SK-N-SH (cell line): Measurements from ENCODE around the gene SESN1. TPM values are rescaled to one million over a fixed set of nuclear protein-coding genes. Genes with fewer than 3 reads are reported as not detected.

Experiments used
- CTCF ChIA-PET: fragments of 300-600, 350-600 bp; formaldehyde crosslinking; extraction: SDS; loops from one replicate; lab custom pipeline; 2021; lab: Yijun Ruan, JAX
- POLR2A ChIA-PET: fragments of 350-600 bp; sonication (Branson Sonifier 250); formaldehyde crosslinking; extraction: SDS; loops from one replicate; lab custom pipeline; 2020; ENCODE audit warnings: antibody characterized with exemption, inconsistent platforms; lab: Yijun Ruan, JAX
- DNase-seq: peaks from one replicate; pipeline ENCODE4 v3.0.0; 2012
- H2AFZ ChIP-seq: fragments of 200-600 bp; sonication (generic); 2 replicates; pipeline ENCODE4 v1.8.1; 2016; ENCODE audit warnings: antibody characterized with exemption, mild to moderate bottlenecking, low read depth
- H3F3A ChIP-seq: fragments of 200-600 bp; sonication (generic); replicated peaks from 2 replicates; pipeline ENCODE3; 2016; ENCODE audit warnings: antibody characterized with exemption, mild to moderate bottlenecking; ENCODE audit not compliant: insufficient read depth
- H3K27ac ChIP-seq, 2 experiments: fragments of 200-500 bp in 1 of 2; fragments of 200-600 bp in 1 of 2; sonication (Bioruptor generic) in 1 of 2; sonication (generic), shearing (Covaris generic) in 1 of 2; 2 replicates each; pipeline versions ENCODE4 v1.5.1 to v1.6.1; 2014 to 2016; ENCODE audit warnings: low read depth in 2 of 2, inconsistent platforms in 1 of 2, low read length in 1 of 2, mild to moderate bottlenecking in 1 of 2, mixed read lengths in 1 of 2
- H3K27me3 ChIP-seq: fragments of 200-600 bp; sonication (generic), shearing (Covaris generic); 2 replicates; pipeline ENCODE4 v1.6.1; 2016; ENCODE audit warnings: mixed run types; ENCODE audit not compliant: insufficient read depth
- H3K36me3 ChIP-seq, 2 experiments: fragments of 200-500 bp in 1 of 2; fragments of 200-600 bp in 1 of 2; sonication (Bioruptor generic) in 1 of 2; sonication (generic) in 1 of 2; replicated peaks in 1 of 2; 2 replicates each; pipeline versions ENCODE3 to v1.5.1; 2014 to 2016; ENCODE audit warnings: low read length in 1 of 2, mild to moderate bottlenecking in 1 of 2; ENCODE audit not compliant: insufficient read depth in 2 of 2, control insufficient read depth in 1 of 2
- H3K4me1 ChIP-seq, 2 experiments: fragments of 200-500 bp in 1 of 2; fragments of 200-600 bp in 1 of 2; sonication (Bioruptor generic) in 1 of 2; sonication (generic), shearing (Covaris generic) in 1 of 2; 2 replicates each; pipeline versions ENCODE4 v1.5.1 to v1.6.1; 2014 to 2016; ENCODE audit warnings: low read depth in 1 of 2, low read length in 1 of 2, mixed run types in 1 of 2; ENCODE audit not compliant: insufficient read depth in 2 of 2, control insufficient read depth in 1 of 2
- H3K4me2 ChIP-seq: fragments of 200-600 bp; sonication (generic), shearing (Covaris generic); 2 replicates; pipeline ENCODE4 v1.6.1; 2017; ENCODE audit warnings: mixed run types
- H3K4me3 ChIP-seq, 2 experiments: fragments of 200-500 bp in 1 of 2; fragments of 200-600 bp in 1 of 2; sonication (Bioruptor generic) in 1 of 2; sonication (generic), shearing (Covaris generic) in 1 of 2; 2 replicates each; pipeline versions ENCODE4 v1.5.1 to v1.8.1; 2014 to 2016; ENCODE audit warnings: low read depth in 2 of 2, inconsistent platforms in 1 of 2, low read length in 1 of 2, mild to moderate bottlenecking in 1 of 2, mixed read lengths in 1 of 2, moderate library complexity in 1 of 2
- H3K79me2 ChIP-seq: fragments of 200-600 bp; sonication (generic); 2 replicates; pipeline ENCODE4 v1.8.1; 2017; ENCODE audit warnings: mild to moderate bottlenecking; ENCODE audit not compliant: insufficient read depth
- H3K9ac ChIP-seq: fragments of 200-600 bp; sonication (generic); 2 replicates; pipeline ENCODE4 v1.6.1; 2017; ENCODE audit warnings: mixed run types
- H3K9me2 ChIP-seq: fragments of 200-600 bp; sonication (generic); 2 replicates; pipeline ENCODE4 v1.6.1; 2017; ENCODE audit warnings: mixed run types
- H3K9me3 ChIP-seq: fragments of 200-600 bp; sonication (generic); 2 replicates; pipeline ENCODE4 v1.6.1; 2017; ENCODE audit warnings: mixed run types, mild to moderate bottlenecking, moderate library complexity
- H4K20me1 ChIP-seq: fragments of 200-600 bp; sonication (generic); 2 replicates; pipeline ENCODE4 v1.6.1; 2017; ENCODE audit warnings: mild to moderate bottlenecking, mixed run types; ENCODE audit not compliant: insufficient read depth
- ELF1 ChIP-seq: IDR thresholded peaks from 2 replicates; pipeline ENCODE4 v1.4.0; 2012
- EP300 ChIP-seq, 2 experiments: IDR thresholded peaks; 2 replicates each; pipeline versions ENCODE4 v1.4.0 to v1.6.1; 2012; ENCODE audit warnings: borderline replicate concordance in 1 of 2, low read depth in 1 of 2, low read length in 1 of 2
- FOSL2 ChIP-seq: IDR thresholded peaks from 2 replicates; pipeline ENCODE4 v1.4.0; 2012; ENCODE audit warnings: low read depth, mild to moderate bottlenecking, moderate library complexity, borderline replicate concordance
- FOXJ3 ChIP-seq: sonication (generic); formaldehyde crosslinking; IDR thresholded peaks from 2 replicates; pipeline ENCODE4 v1.5.1; 2020; ENCODE audit warnings: mild to moderate bottlenecking, missing genetic modification reagents
- FOXM1 ChIP-seq: IDR thresholded peaks from 2 replicates; pipeline ENCODE4 v1.4.0; 2012; ENCODE audit warnings: low read depth, mild to moderate bottlenecking
- GATA2 ChIP-seq: sonication (generic); formaldehyde crosslinking; IDR thresholded peaks from 2 replicates; pipeline ENCODE4 v1.5.0; 2020; ENCODE audit warnings: mild to moderate bottlenecking, missing genetic modification reagents
- JUND ChIP-seq: IDR thresholded peaks from 2 replicates; pipeline ENCODE4 v1.4.0; 2012
- MXI1 ChIP-seq: IDR thresholded peaks from 2 replicates; pipeline ENCODE4 v1.6.1; 2012; ENCODE audit warnings: mild to moderate bottlenecking, low read depth, low read length, improper control_type of control experiment
- NFIC ChIP-seq: IDR thresholded peaks from 2 replicates; pipeline ENCODE4 v1.4.0; 2012; ENCODE audit warnings: borderline replicate concordance
- NRF1 ChIP-seq: IDR thresholded peaks from 2 replicates; pipeline ENCODE4 v1.6.1; 2012; ENCODE audit warnings: low read depth, mild to moderate bottlenecking, low read length
- POLR2AphosphoS5 ChIP-seq: IDR thresholded peaks from 2 replicates; pipeline ENCODE4 v1.6.1; 2012; ENCODE audit warnings: low read depth, low read length
- RAD21 ChIP-seq: IDR thresholded peaks from 2 replicates; pipeline ENCODE4 v1.6.1; 2012; ENCODE audit warnings: mild to moderate bottlenecking, low read length
- RFX5 ChIP-seq: IDR thresholded peaks from 2 replicates; pipeline ENCODE4 v1.6.1; 2012; ENCODE audit warnings: mild to moderate bottlenecking, improper control_type of control experiment, low read length
- RXRA ChIP-seq: IDR thresholded peaks from 2 replicates; pipeline ENCODE4 v1.4.0; 2012; ENCODE audit warnings: low read depth, mild to moderate bottlenecking, borderline replicate concordance
- TAF1 ChIP-seq: IDR thresholded peaks from 2 replicates; pipeline ENCODE4 v1.6.1; 2012; ENCODE audit warnings: low read depth, mild to moderate bottlenecking, low read length, moderate library complexity, borderline replicate concordance
- TCF12 ChIP-seq: IDR thresholded peaks from 2 replicates; pipeline ENCODE4 v1.4.0; 2012
- TEAD4 ChIP-seq: IDR thresholded peaks from 2 replicates; pipeline ENCODE4 v1.4.0; 2012; ENCODE audit warnings: mild to moderate bottlenecking, borderline replicate concordance; ENCODE audit not compliant: insufficient read depth
- YY1 ChIP-seq: IDR thresholded peaks from 2 replicates; pipeline ENCODE4 v1.4.0; 2012; ENCODE audit warnings: low read depth, mild to moderate bottlenecking
- WGBS: methylation state at CpG from one replicate; pipeline ENCODE4 v1.1.6; 2017; ENCODE audit warnings: low lambda C conversion rate; 5-methylcytosine and 5-hydroxymethylcytosine counted together
- polyA plus RNA-seq, 3 experiments: library from polyadenylated mRNA; depleted of rRNA; stranded (reverse); fragments of >200 nt; gene quantifications; 2 replicates each; pipeline ENCODE4 v1.2.3, GENCODE V29; 2012
- TF ChIP-seq, protein P1 (sequence below): fragments of 150-350 bp; IDR thresholded peaks from 2 replicates; pipeline ENCODE4 v1.6.1; 2017; ENCODE audit warnings: antibody characterized with exemption, low read length, low read depth, borderline replicate concordance
- TF ChIP-seq, protein P2 (sequence below): fragments of 150-350 bp; IDR thresholded peaks from 2 replicates; pipeline ENCODE4 v1.6.1; 2016; ENCODE audit warnings: mild to moderate bottlenecking, low read depth, low read length
- TF ChIP-seq, protein P3 (sequence below): IDR thresholded peaks from 2 replicates; pipeline ENCODE4 v1.4.0; 2012; ENCODE audit warnings: low read depth, borderline replicate concordance
- TF ChIP-seq, protein P4 (sequence below): IDR thresholded peaks from 2 replicates; pipeline ENCODE4 v1.6.1; 2012; ENCODE audit warnings: mild to moderate bottlenecking, low read depth, low read length, moderate library complexity

Gene SESN1
- polyA plus RNA-seq, 1 of the 3 experiments (the other 2 are of a cell fraction), result 13.1 TPM

DNA sequence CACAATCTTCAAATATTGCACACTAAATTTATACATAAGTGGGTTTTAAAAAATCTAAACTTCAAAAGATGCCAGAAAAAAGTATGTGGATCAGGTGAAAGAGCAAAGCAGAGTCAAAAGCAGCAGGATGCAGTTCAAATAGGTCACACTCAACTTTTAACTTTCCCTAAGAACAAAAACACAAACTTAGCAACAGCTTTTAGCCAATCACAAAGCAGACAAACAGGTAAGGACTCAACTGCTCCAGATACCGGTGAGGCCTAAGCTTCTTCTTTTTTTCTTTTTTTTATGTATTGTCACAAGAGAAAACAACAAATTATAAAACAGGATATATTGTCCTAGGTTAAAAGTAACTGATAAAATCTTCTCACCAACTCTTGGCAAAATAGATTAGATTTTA lies 74.7 kb downstream of the SESN1 start:
- ChIA-PET CTCF (interaction anchor here (1.7 kb wide), 1 partner anchor 11 kb away, joined by 3 read pairs; no protein-coding TSS in a partner anchor), POLR2A (no interaction called here)
- no peak for TF ChIP-seq JUND
- TF ChIP-seq, protein P1, sequence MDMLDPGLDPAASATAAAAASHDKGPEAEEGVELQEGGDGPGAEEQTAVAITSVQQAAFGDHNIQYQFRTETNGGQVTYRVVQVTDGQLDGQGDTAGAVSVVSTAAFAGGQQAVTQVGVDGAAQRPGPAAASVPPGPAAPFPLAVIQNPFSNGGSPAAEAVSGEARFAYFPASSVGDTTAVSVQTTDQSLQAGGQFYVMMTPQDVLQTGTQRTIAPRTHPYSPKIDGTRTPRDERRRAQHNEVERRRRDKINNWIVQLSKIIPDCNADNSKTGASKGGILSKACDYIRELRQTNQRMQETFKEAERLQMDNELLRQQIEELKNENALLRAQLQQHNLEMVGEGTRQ, result no peak
- no peak for TF ChIP-seq FOSL2
- TF ChIP-seq NRF1, result no peak
- TF ChIP-seq, protein P2, sequence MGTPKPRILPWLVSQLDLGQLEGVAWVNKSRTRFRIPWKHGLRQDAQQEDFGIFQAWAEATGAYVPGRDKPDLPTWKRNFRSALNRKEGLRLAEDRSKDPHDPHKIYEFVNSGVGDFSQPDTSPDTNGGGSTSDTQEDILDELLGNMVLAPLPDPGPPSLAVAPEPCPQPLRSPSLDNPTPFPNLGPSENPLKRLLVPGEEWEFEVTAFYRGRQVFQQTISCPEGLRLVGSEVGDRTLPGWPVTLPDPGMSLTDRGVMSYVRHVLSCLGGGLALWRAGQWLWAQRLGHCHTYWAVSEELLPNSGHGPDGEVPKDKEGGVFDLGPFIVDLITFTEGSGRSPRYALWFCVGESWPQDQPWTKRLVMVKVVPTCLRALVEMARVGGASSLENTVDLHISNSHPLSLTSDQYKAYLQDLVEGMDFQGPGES, result no peak
- no peak for TF ChIP-seq EP300 (IDR thresholded peaks at IDR 0.05; ENCODE audit: borderline replicate concordance in 1 of 2, low read depth in 1 of 2, low read length in 1 of 2)
- no peak for TF ChIP-seq NFIC
- no peak for TF ChIP-seq POLR2AphosphoS5
- TF ChIP-seq RAD21, result no peak
- TF ChIP-seq MXI1, result no peak
- no peak for TF ChIP-seq FOXJ3 (CRISPR knock-in tag)
- no peak for TF ChIP-seq TEAD4
- TF ChIP-seq TCF12, result no peak
- no peak for TF ChIP-seq RXRA
- no peak for TF ChIP-seq RFX5
- Histone ChIP-seq H3K4me3 (no peak overlapping the region), H3K27ac (no peak overlapping the region), H3K36me3 (no peaks in the 10 kb centered on the region), H2AFZ (no peak overlapping the region), H3K9me3 (no peaks in the 10 kb centered on the region), H3K9me2 (no peaks in the 10 kb centered on the region), H3F3A (peaks cover 4% of the 10 kb centered on the region), H4K20me1 (no peaks in the 10 kb centered on the region), H3K9ac (no peak overlapping the region), H3K27me3 (no peaks in the 10 kb centered on the region), H3K79me2 (no peaks in the 10 kb centered on the region), H3K4me2 (no peak overlapping the region), H3K4me1 (peaks cover 0 to 5% of the 10 kb centered on the region in 2 experiments; a peak in 2 of 4 replicates)
- WGBS, result 100% methylated on average over 1 of the region's 1 CpG
- DNase-seq, result no peak

DNA sequence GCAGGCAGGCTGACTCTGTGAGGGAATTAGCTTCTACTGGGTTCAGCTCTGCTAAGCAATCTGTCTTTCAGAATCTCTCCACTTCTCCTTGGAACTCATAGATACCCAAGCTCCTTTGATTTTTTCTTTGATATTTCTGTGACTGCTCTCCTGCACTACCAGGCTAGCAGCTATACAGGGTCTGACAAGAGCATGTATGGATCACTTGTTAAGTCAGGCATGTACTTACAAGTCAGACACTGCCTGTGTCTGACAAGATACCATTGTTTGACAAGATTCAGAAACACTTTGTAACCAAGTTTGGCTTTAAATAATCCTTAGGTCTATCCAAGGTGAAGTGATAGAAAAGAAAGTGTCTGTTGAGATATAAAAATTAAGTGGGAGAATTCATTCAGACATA lies 79.5 kb downstream of the SESN1 start:
- no peak for DNase-seq
- H2AFZ ChIP-seq, result no peak overlapping the region
- peaks cover 3% of the 10 kb centered on the region for H3F3A ChIP-seq
- no peak overlapping the region for H3K4me3 ChIP-seq
- H3K27ac ChIP-seq, result no peak overlapping the region
- ChIA-PET POLR2A (no interaction called here), CTCF (interaction anchor here (1.0 kb wide), 1 partner anchor 18 kb away, joined by 3 read pairs; no protein-coding TSS in a partner anchor)
- H3K9me2 ChIP-seq, result no peaks in the 10 kb centered on the region
- no peaks in the 10 kb centered on the region for H3K27me3 ChIP-seq
- no peaks in the 10 kb centered on the region; a peak in 1 of 4 replicates for H3K4me1 ChIP-seq
- no peaks in the 10 kb centered on the region for H3K79me2 ChIP-seq
- H3K9me3 ChIP-seq, result no peaks in the 10 kb centered on the region
- H3K9ac ChIP-seq, result no peak overlapping the region
- H4K20me1 ChIP-seq, result no peaks in the 10 kb centered on the region
- no peak overlapping the region for H3K4me2 ChIP-seq
- no peaks in the 10 kb centered on the region for H3K36me3 ChIP-seq
- no peak for TF ChIP-seq EP300 (IDR thresholded peaks at IDR 0.05; ENCODE audit: borderline replicate concordance in 1 of 2, low read depth in 1 of 2, low read length in 1 of 2)
- no peak for TF ChIP-seq MXI1
- TF ChIP-seq, protein P3, sequence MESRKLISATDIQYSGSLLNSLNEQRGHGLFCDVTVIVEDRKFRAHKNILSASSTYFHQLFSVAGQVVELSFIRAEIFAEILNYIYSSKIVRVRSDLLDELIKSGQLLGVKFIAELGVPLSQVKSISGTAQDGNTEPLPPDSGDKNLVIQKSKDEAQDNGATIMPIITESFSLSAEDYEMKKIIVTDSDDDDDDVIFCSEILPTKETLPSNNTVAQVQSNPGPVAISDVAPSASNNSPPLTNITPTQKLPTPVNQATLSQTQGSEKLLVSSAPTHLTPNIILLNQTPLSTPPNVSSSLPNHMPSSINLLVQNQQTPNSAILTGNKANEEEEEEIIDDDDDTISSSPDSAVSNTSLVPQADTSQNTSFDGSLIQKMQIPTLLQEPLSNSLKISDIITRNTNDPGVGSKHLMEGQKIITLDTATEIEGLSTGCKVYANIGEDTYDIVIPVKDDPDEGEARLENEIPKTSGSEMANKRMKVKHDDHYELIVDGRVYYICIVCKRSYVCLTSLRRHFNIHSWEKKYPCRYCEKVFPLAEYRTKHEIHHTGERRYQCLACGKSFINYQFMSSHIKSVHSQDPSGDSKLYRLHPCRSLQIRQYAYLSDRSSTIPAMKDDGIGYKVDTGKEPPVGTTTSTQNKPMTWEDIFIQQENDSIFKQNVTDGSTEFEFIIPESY, result no peak
- TF ChIP-seq, protein P4, sequence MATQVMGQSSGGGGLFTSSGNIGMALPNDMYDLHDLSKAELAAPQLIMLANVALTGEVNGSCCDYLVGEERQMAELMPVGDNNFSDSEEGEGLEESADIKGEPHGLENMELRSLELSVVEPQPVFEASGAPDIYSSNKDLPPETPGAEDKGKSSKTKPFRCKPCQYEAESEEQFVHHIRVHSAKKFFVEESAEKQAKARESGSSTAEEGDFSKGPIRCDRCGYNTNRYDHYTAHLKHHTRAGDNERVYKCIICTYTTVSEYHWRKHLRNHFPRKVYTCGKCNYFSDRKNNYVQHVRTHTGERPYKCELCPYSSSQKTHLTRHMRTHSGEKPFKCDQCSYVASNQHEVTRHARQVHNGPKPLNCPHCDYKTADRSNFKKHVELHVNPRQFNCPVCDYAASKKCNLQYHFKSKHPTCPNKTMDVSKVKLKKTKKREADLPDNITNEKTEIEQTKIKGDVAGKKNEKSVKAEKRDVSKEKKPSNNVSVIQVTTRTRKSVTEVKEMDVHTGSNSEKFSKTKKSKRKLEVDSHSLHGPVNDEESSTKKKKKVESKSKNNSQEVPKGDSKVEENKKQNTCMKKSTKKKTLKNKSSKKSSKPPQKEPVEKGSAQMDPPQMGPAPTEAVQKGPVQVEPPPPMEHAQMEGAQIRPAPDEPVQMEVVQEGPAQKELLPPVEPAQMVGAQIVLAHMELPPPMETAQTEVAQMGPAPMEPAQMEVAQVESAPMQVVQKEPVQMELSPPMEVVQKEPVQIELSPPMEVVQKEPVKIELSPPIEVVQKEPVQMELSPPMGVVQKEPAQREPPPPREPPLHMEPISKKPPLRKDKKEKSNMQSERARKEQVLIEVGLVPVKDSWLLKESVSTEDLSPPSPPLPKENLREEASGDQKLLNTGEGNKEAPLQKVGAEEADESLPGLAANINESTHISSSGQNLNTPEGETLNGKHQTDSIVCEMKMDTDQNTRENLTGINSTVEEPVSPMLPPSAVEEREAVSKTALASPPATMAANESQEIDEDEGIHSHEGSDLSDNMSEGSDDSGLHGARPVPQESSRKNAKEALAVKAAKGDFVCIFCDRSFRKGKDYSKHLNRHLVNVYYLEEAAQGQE, result no peak
- no peak for TF ChIP-seq TAF1
- TF ChIP-seq NRF1, result no peak
- TF ChIP-seq GATA2, result no peak
- TF ChIP-seq YY1, result no peak
- TF ChIP-seq RAD21, result no peak
- no peak for TF ChIP-seq FOXM1
- no peak for TF ChIP-seq ELF1
- no peak for TF ChIP-seq TCF12
- TF ChIP-seq RXRA, result no peak
